ENCODE data around the gene PRRT2.

Gene PRRT2

DNA sequence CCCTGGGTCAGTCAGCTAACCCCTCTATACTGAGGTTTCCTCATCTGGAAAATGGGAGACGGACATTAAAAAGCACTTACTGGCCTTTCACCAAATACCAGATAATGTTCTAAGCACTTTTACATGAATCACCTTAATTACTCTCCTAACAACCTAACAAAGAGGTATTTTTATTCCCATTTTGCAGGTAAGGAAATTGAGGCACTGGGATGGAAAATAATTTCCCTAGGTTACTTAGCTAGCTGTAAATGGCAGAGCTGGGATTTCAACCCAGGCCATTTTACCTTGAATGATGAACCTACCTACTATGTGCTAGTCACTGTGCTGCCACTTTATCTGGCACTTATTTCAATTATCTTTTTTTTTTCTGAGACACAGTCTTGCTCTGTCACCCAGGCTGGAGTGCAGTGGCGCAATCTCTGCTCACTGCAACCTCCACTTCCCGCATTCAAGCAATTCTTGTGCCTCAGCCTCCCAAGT lies 17.7 kb upstream of the PRRT2 start:
- TF ChIP-seq, protein P1, sequence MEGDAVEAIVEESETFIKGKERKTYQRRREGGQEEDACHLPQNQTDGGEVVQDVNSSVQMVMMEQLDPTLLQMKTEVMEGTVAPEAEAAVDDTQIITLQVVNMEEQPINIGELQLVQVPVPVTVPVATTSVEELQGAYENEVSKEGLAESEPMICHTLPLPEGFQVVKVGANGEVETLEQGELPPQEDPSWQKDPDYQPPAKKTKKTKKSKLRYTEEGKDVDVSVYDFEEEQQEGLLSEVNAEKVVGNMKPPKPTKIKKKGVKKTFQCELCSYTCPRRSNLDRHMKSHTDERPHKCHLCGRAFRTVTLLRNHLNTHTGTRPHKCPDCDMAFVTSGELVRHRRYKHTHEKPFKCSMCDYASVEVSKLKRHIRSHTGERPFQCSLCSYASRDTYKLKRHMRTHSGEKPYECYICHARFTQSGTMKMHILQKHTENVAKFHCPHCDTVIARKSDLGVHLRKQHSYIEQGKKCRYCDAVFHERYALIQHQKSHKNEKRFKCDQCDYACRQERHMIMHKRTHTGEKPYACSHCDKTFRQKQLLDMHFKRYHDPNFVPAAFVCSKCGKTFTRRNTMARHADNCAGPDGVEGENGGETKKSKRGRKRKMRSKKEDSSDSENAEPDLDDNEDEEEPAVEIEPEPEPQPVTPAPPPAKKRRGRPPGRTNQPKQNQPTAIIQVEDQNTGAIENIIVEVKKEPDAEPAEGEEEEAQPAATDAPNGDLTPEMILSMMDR (IDR thresholded peaks at IDR 0.05; ENCODE audit: low read depth, low read length): no peak
- DNase-seq (ENCODE audit: extremely low read depth, low read depth): no peak

DNA sequence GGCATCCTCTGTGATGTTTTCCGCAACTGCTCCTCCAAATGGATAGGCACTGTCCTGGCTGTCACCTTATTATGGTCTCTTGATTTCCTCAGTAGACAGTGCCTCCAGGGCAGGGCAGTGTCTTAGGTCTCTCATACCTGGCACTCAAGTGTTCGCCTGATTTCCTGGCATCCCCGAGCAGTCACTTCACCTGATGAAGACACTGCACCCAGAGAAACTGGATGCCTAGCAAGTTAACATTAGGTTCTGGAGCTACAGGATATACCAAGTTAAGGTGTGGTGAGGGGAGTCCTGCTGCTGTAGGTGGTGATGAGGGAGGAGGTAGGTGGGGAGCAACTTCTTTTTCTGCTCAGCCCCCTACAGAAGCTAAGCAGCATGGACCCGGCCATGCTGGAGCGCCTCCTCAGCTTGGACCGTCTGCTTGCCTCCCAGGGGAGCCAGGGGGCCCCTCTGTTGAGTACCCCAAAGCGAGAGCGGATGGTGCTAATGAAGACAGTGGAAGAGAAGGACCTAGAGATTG lies 9.5 kb upstream of the PRRT2 start:
- DNase-seq (ENCODE audit: extremely low read depth, low read depth): no peak
- TF ChIP-seq, protein P1 (IDR thresholded peaks at IDR 0.05; ENCODE audit: low read depth, low read length): no peak

DNA sequence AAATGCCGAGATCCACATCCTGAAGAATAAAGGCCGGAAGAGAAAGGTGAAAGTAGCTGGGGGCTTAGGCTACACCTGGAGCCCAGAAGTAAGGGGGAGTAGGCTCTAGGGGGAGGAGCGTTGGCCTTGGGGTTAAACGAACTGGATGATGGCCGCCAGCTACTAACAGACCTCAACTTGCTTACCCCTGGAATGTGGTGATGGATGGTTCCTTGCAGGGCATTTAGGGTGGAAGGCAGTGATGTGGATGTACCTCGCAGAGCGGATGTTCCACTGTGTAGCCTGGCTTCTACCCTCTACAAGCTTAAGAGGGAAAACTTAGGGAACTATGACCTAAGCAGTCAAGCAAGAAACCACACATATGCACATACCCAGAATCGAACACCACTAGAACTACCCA lies 8.0 kb upstream of the PRRT2 start:
- no peak for DNase-seq (ENCODE audit: extremely low read depth, low read depth)
- TF ChIP-seq, protein P1 (IDR thresholded peaks at IDR 0.05; ENCODE audit: low read depth, low read length): no peak

DNA sequence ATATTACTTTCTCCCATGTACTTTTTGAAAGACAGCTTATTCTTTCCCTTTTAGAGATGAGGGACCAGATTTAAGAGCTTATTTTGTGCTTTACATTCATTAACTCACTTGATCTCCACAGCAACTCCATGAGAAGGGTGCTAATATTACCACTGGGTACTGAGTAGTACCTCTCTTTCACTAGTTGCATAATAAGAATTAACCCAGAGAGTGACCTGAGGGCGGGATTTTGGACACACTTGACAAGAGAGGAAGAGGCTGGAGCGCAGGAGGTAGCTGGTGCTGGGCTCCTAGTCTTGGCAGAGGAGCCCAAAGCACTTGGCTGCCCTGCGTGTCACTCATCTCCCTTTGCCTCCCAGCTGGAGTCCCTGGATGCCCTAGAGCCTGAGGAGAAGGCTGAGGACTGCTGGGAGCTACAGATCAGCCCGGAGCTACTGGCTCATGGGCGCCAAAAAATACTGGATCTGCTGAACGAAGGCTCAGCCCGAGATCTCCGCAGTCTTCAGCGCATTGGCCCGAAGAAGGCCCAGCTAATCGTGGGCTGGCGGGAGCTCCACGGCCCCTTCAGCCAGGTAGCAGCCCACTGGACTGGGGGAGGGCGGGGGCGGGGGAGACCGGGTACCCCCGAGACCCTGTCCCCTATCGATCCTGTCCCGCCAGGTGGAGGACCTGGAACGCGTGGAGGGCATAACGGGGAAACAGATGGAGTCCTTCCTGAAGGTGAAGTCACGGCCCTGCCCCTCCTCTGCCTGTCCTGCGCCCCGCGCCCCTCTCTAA lies 7.3 kb upstream of the PRRT2 start:
- DNase-seq (ENCODE audit: extremely low read depth, low read depth): no peak
- TF ChIP-seq, protein P1 (IDR thresholded peaks at IDR 0.05; ENCODE audit: low read depth, low read length): no peak

DNA sequence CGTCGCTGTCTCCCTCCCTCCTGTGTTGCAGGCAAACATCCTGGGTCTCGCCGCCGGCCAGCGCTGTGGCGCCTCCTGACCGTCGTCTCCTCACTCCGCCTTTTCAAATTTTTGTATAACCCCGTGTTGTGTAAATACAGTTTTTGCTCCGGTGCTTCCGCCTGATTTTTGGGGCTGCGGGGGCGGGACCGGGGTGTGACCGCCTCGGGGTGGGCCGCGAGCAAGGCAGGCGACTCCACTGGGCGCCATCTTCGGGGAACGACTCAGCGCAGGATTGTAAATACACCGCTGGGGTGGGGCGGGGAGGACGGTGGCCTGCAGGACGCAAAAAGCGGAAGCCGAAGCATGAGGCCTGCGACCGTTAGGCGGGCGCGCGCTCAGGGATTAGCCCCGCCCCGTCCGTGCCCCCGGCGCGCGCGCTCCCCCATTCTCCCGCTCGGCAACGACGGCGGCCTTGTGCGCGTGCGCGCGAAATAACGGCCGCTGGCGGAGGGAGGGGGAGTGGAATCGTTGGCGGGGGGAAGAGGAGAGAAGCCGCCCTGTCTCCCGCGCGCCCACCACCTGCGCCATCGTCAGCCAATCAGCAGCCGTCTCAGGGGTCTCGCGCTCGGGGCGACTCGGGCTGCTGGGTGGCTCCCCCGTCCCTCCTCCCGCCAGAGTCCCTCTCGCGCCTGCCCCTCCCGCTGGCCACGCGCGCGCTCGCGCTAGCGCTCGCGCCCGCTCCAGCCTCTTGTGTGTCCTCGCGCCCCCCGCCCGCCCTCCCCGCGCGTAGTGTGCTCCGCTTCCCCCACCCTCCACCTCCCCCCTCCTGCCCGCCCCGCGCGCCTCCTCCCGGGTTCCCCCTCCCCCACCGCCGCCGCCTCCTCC lies 6.5 kb upstream of the PRRT2 start:
- TF ChIP-seq, protein P1 (IDR thresholded peaks at IDR 0.05; ENCODE audit: low read depth, low read length): no peak; the same call in 1 of the 2 replicates
- peak; percentile 95 for DNase-seq (ENCODE audit: extremely low read depth, low read depth)

DNA sequence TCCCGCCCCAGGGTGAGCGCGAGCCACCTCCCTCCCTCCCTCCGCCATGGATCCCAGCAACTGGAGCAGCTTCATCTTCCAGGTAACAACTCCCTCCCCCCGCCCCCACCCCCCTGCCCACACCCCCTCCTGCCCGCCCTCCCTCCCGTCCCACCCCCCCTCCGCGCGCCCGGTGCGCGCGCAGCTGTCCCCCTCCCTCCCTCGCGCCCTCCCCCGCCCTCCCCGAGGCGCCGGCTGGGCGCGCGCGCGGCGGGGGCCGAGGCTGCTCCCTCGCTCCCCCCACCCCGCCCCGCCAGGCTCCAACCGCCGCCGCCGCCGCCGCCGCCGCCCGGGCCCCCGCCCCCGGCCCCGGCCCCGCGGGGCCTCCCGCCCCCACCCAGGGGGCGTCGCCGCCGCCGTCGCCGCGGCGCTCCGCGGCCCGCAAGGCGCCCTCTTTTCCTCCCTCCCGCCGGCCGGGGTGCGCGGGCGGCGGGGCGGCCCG lies 5.9 kb upstream of the PRRT2 start, which contains the start of gene MAZ:
MAZ (plus strand) TSS at position 431 of the 481 bp plus-strand sequence. CDS start 173 bp downstream, outside the sequence.
- TF ChIP-seq, protein P1 (IDR thresholded peaks at IDR 0.05; ENCODE audit: low read depth, low read length): no peak
- DNase-seq (ENCODE audit: extremely low read depth, low read depth): no peak

Measured in AG09319 (cell line).